Kidney (tissue), 14 donors: ENCODE results near the gene PRKN. TPM values are rescaled to one million over a fixed set of nuclear protein-coding genes. Genes with fewer than 3 reads are reported as not detected.

Source experiments
- DNase-seq, 5 donors: peaks; one replicate each; pipeline ENCODE4 v3.0.0-alpha.2; 2013 to 2020
- FAIRE-seq: peaks from 2 replicates; lab custom pipeline; 2012; peaks lifted over from hg19 to GRCh38; lab: Jason Lieb, UNC
- H3K27ac ChIP-seq, 2 donors: one replicate each; pipeline ENCODE4 v1.7.0; 2013; ENCODE audit warnings: low read depth in 2 of 2, low read length in 2 of 2, inconsistent platforms in 1 of 2
- H3K27me3 ChIP-seq: one replicate; pipeline ENCODE4 v1.7.1; 2013; ENCODE audit warnings: low read length, inconsistent platforms; ENCODE audit not compliant: control insufficient read depth, insufficient read depth
- H3K36me3 ChIP-seq, 3 donors: one replicate each; pipeline versions ENCODE4 v1.7.0 to v1.7.1; 2013; ENCODE audit warnings: low read length in 3 of 3, control low read depth in 1 of 3, inconsistent platforms in 1 of 3; ENCODE audit not compliant: insufficient read depth in 3 of 3, control insufficient read depth in 2 of 3
- H3K4me1 ChIP-seq, 3 donors: one replicate each; pipeline versions ENCODE4 v1.7.0 to v1.7.1; 2013; ENCODE audit warnings: low read length in 3 of 3, inconsistent platforms in 1 of 3, low read depth in 1 of 3; ENCODE audit not compliant: control insufficient read depth in 2 of 3, insufficient read depth in 2 of 3
- H3K4me3 ChIP-seq, 3 donors: one replicate each; pipeline versions ENCODE4 v1.7.0 to v1.8.1; 2013; ENCODE audit warnings: low read length in 3 of 3, control low read depth in 1 of 3, inconsistent platforms in 1 of 3
- H3K9ac ChIP-seq, 3 donors: one replicate each; pipeline versions ENCODE4 v1.7.0 to v1.7.1; 2013; ENCODE audit warnings: low read length in 3 of 3, control low read depth in 1 of 3, inconsistent platforms in 1 of 3
- H3K9me3 ChIP-seq, 3 donors: one replicate each; pipeline versions ENCODE4 v1.7.0 to v1.7.1; 2013; ENCODE audit warnings: low read length in 3 of 3, control low read depth in 1 of 3, inconsistent platforms in 1 of 3; ENCODE audit not compliant: control insufficient read depth in 2 of 3, insufficient read depth in 1 of 3
- intact Hi-C: fragments of 100-400 bp; cut with DNase I; formaldehyde crosslinking; loops from one replicate; pipeline ENCODE4 v1.11.1; 2022
- polyA plus RNA-seq: library from polyadenylated mRNA; stranded (reverse); fragments of 350-450 nt; fragmentation: Illumina TruSeq; extraction: RNeasy Lipid Tissue Mini Kit (QIAGEN cat#74804); gene quantifications from one replicate; pipeline ENCODE4 v1.2.3, GENCODE V29; 2014; ENCODE audit warnings: low read depth, low replicate concordance; ENCODE audit not compliant: insufficient read depth
- total RNA-seq: library from RNA; stranded (reverse); fragmentation: NEBNext Ultra II Directional; extraction: Animal tissue kit (Norgen Biotek cat#: 25700); gene quantifications from one replicate; pipeline ENCODE4 v1.2.1, GENCODE V29; 2021
- TF ChIP-seq, protein P1 (sequence below): IDR thresholded peaks from 3 replicates; pipeline ENCODE4 v1.5.1; 2012; ENCODE audit warnings: mild to moderate bottlenecking, moderate library complexity, borderline replicate concordance; ENCODE audit not compliant: insufficient read depth; ENCODE audit errors: extremely low read depth
- donor health status: control.
- donor health status: control.
- donor health status: control.
- donor health status: control.
- donor health status: control.
- donor health status: DM: yes; HTN: yes; CAD: no.
- donor health status: Normal renal cell carcinoma (clear cell type).

The PRKN gene
- total and polyA plus RNA-seq, 2 donors from 2014 or later = 8.6 to 10.4 TPM

DNA sequence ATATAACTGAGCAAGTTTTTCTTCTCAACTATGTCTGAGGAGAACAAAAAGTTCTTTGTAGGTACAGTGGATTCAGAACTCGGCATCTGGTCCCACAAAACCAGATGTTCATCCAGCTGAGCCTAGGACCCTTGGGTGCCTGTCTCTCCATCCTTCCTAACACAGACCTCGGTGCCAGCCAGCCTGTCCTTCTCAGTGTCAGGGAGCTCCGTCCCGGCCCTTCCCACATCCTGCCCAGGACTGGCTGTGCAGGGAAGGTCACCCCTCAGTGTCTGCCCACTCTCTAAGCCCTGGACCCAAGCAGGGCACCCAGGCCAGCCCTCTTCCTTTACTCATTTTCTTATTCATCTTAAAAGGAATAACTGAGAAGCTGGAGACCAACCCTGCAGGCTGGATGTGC, 1421.7 kb downstream of the PRKN start:
- FAIRE-seq = no peak
- Histone ChIP-seq H3K36me3 (no peaks in the 10 kb centered on the region), H3K27me3 (no peaks in the 10 kb centered on the region), H3K9me3 (no peaks in the 10 kb centered on the region), H3K27ac (no peak overlapping the region), H3K9ac (no peak overlapping the region), H3K4me1 (no peaks in the 10 kb centered on the region), H3K4me3 (no peak overlapping the region)
- no peak for DNase-seq
- intact Hi-C loops = no loop called here
- TF ChIP-seq, protein P1, sequence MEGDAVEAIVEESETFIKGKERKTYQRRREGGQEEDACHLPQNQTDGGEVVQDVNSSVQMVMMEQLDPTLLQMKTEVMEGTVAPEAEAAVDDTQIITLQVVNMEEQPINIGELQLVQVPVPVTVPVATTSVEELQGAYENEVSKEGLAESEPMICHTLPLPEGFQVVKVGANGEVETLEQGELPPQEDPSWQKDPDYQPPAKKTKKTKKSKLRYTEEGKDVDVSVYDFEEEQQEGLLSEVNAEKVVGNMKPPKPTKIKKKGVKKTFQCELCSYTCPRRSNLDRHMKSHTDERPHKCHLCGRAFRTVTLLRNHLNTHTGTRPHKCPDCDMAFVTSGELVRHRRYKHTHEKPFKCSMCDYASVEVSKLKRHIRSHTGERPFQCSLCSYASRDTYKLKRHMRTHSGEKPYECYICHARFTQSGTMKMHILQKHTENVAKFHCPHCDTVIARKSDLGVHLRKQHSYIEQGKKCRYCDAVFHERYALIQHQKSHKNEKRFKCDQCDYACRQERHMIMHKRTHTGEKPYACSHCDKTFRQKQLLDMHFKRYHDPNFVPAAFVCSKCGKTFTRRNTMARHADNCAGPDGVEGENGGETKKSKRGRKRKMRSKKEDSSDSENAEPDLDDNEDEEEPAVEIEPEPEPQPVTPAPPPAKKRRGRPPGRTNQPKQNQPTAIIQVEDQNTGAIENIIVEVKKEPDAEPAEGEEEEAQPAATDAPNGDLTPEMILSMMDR = no peak

DNA sequence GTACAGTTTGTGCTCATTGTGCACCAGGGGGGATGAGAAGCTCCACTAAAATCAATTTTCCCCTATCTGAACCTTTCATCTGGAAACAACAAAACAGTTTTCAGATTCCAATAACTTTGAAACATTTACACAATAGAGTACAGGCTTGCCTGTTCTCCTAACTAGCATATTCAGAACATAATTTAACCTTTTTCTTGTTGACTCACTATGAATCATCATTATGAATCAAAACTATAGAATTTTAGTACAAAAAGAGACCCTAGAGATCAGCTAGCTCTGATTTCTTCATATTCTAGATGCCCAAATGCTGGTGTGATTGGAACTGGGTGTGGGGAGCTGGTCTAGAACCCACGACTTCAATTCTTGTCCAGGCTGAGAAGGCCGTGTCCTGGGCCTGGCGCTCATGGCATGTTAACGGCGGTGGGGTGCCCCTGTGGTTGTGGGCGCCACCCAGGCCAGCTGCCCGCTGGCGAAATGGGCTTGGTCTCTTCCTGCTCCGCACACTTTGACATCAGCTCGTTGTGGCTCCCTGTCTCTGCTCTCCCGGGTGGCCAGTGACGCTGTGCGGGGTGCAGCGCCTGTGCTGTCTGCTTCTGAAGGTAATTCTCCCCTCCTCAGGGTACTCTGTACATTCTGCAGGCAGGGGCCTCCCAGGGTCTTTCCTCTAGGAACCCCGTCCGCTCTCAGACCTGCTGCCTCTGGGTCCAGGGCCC, 1423.8 kb downstream of the PRKN start:
- DNase-seq (no peak), FAIRE-seq (no peak)
- H3K4me3 ChIP-seq = no peak overlapping the region
- no peaks in the 10 kb centered on the region for H3K4me1 ChIP-seq
- H3K27me3 ChIP-seq = no peaks in the 10 kb centered on the region
- H3K27ac ChIP-seq = no peak overlapping the region
- no peaks in the 10 kb centered on the region for H3K36me3 ChIP-seq
- TF ChIP-seq, protein P1 = no peak
- H3K9me3 ChIP-seq = no peaks in the 10 kb centered on the region
- intact Hi-C loops = no loop called here
- H3K9ac ChIP-seq = no peak overlapping the region

DNA sequence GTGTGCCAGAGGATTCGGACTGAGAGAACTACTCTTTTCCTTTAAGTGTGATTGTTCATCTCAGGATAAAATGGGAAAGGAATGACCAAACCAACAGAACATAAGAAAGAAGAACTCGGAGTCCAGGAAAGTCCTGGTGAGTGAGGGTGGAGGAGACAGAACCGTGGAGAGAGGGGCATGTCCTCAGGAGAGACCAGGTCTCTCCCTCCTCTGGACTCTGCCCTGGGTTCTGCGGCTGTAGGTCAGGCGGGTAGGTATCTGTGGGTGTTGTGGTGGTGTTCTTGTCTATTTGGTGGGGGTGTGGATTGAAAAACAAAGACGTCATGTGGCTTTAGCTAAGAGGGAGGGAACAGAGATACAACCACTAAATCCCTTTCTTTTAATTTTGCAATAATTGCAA, 1424.6 kb downstream of the PRKN start:
- H3K9ac ChIP-seq = no peak overlapping the region
- H3K4me1 ChIP-seq = no peaks in the 10 kb centered on the region
- TF ChIP-seq, protein P1 = no peak
- no peak overlapping the region for H3K4me3 ChIP-seq
- H3K27ac ChIP-seq = no peak overlapping the region
- intact Hi-C loops = no loop called here
- no peak for DNase-seq
- no peaks in the 10 kb centered on the region for H3K36me3 ChIP-seq
- H3K9me3 ChIP-seq = no peaks in the 10 kb centered on the region
- H3K27me3 ChIP-seq = no peaks in the 10 kb centered on the region
- no peak for FAIRE-seq
